GM12878 (cell line): ENCODE results near the gene LRP1B.

ENCODE experiments used
- DPF2 ChIP-seq: fragments of 450-650 bp; IDR thresholded peaks from 2 replicates; pipeline ENCODE4 v1.6.1; 2017; ENCODE audit warnings: mild to moderate bottlenecking
- EZH2 ChIP-seq: IDR thresholded peaks from 2 replicates; pipeline ENCODE4 v1.6.1; 2012; ENCODE audit warnings: low read depth, mild to moderate bottlenecking, control low read depth, inconsistent platforms, low read length, borderline replicate concordance; ENCODE audit not compliant: control insufficient read depth
- FOXM1 ChIP-seq: IDR thresholded peaks from 2 replicates; pipeline ENCODE4 v1.6.1; 2012; ENCODE audit warnings: low read depth, mild to moderate bottlenecking, inconsistent platforms, low read length, moderate library complexity
- NBN ChIP-seq: fragments of 450-650 bp; IDR thresholded peaks from 2 replicates; pipeline ENCODE4 v1.6.1; 2016
- POLR2A ChIP-seq: IDR thresholded peaks from 2 replicates; pipeline ENCODE4 v1.6.1; 2011; ENCODE audit warnings: low read depth, mild to moderate bottlenecking, low read length
- POLR2AphosphoS5 ChIP-seq: IDR thresholded peaks from 2 replicates; pipeline ENCODE4 v1.6.1; 2011; ENCODE audit warnings: mild to moderate bottlenecking, low read length, inconsistent platforms
- SP1 ChIP-seq: IDR thresholded peaks from one replicate; pipeline ENCODE4 v1.6.1; 2011; ENCODE audit warnings: low read depth, low read length
- SREBF1 ChIP-seq: IDR thresholded peaks from 2 replicates; pipeline ENCODE4 v1.6.1; 2012; ENCODE audit warnings: mild to moderate bottlenecking, low read length
- TAF1 ChIP-seq: IDR thresholded peaks from 2 replicates; pipeline ENCODE4 v1.6.1; 2011; ENCODE audit warnings: mild to moderate bottlenecking, low read depth, low read length, borderline replicate concordance
- TF ChIP-seq, protein P1 (sequence below): fragments of 150-350 bp; IDR thresholded peaks from 2 replicates; pipeline ENCODE4 v1.6.1; 2016; ENCODE audit warnings: low read depth, low read length
- TF ChIP-seq, protein P2 (sequence below), 3 experiments: IDR thresholded peaks in 2 of 3; conservative IDR thresholded peaks in 1 of 3; 2 replicates each; pipeline ENCODE4 v1.5.1; 2011; ENCODE audit warnings: low read depth in 3 of 3, low read length in 3 of 3, mild to moderate bottlenecking in 3 of 3, control low read depth in 2 of 3, moderate library complexity in 2 of 3, inconsistent platforms in 1 of 3, mixed read lengths in 1 of 3; ENCODE audit not compliant: control insufficient read depth in 2 of 3, insufficient read depth in 1 of 3; ENCODE audit errors: extremely low read depth in 1 of 3
- TF ChIP-seq, protein P3 (sequence below): IDR thresholded peaks from 2 replicates; pipeline ENCODE4 v1.6.1; 2012; ENCODE audit warnings: low read depth, low read length, improper control_type of control experiment
- TF ChIP-seq, protein P4 (sequence below): IDR thresholded peaks from 2 replicates; pipeline ENCODE4 v1.6.1; 2012; ENCODE audit warnings: mild to moderate bottlenecking, low read depth, low read length
- TF ChIP-seq, protein P5 (sequence below): fragments of 450-650 bp; formaldehyde crosslinking; IDR thresholded peaks from 2 replicates; pipeline ENCODE4 v1.5.0; 2022; ENCODE audit warnings: mild to moderate bottlenecking, missing genetic modification characterization

DNA sequence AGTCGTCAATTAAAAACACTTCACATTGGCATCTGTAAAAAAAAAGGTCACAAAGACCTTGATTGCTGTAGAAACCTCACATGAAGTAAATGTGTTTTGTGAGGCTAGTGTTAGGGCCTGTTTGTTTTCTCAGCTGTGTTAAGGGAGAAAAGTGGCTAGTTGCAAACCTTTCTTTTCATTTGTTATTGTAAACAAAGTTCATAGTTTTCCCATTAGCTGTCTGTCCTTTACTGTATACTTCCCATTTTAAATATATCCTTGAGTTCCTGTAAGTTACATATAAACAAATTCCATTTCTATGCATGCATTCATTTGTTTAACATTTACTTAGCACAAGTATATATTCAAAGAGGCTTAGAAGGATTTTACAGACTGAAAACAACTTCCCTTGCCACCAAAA, 1250.2 kb downstream of the LRP1B start:
- TF ChIP-seq DPF2 (no peak), POLR2A (no peak), EZH2 (no peak), FOXM1 (no peak), SP1 (no peak), NBN (no peak), SREBF1 (no peak), POLR2AphosphoS5 (no peak), TAF1 (no peak)
- TF ChIP-seq, protein P1, sequence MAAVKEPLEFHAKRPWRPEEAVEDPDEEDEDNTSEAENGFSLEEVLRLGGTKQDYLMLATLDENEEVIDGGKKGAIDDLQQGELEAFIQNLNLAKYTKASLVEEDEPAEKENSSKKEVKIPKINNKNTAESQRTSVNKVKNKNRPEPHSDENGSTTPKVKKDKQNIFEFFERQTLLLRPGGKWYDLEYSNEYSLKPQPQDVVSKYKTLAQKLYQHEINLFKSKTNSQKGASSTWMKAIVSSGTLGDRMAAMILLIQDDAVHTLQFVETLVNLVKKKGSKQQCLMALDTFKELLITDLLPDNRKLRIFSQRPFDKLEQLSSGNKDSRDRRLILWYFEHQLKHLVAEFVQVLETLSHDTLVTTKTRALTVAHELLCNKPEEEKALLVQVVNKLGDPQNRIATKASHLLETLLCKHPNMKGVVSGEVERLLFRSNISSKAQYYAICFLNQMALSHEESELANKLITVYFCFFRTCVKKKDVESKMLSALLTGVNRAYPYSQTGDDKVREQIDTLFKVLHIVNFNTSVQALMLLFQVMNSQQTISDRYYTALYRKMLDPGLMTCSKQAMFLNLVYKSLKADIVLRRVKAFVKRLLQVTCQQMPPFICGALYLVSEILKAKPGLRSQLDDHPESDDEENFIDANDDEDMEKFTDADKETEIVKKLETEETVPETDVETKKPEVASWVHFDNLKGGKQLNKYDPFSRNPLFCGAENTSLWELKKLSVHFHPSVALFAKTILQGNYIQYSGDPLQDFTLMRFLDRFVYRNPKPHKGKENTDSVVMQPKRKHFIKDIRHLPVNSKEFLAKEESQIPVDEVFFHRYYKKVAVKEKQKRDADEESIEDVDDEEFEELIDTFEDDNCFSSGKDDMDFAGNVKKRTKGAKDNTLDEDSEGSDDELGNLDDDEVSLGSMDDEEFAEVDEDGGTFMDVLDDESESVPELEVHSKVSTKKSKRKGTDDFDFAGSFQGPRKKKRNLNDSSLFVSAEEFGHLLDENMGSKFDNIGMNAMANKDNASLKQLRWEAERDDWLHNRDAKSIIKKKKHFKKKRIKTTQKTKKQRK = no peak
- TF ChIP-seq, protein P2, sequence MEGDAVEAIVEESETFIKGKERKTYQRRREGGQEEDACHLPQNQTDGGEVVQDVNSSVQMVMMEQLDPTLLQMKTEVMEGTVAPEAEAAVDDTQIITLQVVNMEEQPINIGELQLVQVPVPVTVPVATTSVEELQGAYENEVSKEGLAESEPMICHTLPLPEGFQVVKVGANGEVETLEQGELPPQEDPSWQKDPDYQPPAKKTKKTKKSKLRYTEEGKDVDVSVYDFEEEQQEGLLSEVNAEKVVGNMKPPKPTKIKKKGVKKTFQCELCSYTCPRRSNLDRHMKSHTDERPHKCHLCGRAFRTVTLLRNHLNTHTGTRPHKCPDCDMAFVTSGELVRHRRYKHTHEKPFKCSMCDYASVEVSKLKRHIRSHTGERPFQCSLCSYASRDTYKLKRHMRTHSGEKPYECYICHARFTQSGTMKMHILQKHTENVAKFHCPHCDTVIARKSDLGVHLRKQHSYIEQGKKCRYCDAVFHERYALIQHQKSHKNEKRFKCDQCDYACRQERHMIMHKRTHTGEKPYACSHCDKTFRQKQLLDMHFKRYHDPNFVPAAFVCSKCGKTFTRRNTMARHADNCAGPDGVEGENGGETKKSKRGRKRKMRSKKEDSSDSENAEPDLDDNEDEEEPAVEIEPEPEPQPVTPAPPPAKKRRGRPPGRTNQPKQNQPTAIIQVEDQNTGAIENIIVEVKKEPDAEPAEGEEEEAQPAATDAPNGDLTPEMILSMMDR (IDR thresholded peaks at IDR 0.05 in 2 of 3, conservative IDR thresholded peaks at IDR 0.05 in 1 of 3; ENCODE audit: control insufficient read depth in 2 of 3, extremely low read depth in 1 of 3, insufficient read depth in 1 of 3, low read depth in 3 of 3, low read length in 3 of 3) = no peak
- TF ChIP-seq, protein P3, sequence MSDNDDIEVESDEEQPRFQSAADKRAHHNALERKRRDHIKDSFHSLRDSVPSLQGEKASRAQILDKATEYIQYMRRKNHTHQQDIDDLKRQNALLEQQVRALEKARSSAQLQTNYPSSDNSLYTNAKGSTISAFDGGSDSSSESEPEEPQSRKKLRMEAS = no peak
- TF ChIP-seq, protein P4, sequence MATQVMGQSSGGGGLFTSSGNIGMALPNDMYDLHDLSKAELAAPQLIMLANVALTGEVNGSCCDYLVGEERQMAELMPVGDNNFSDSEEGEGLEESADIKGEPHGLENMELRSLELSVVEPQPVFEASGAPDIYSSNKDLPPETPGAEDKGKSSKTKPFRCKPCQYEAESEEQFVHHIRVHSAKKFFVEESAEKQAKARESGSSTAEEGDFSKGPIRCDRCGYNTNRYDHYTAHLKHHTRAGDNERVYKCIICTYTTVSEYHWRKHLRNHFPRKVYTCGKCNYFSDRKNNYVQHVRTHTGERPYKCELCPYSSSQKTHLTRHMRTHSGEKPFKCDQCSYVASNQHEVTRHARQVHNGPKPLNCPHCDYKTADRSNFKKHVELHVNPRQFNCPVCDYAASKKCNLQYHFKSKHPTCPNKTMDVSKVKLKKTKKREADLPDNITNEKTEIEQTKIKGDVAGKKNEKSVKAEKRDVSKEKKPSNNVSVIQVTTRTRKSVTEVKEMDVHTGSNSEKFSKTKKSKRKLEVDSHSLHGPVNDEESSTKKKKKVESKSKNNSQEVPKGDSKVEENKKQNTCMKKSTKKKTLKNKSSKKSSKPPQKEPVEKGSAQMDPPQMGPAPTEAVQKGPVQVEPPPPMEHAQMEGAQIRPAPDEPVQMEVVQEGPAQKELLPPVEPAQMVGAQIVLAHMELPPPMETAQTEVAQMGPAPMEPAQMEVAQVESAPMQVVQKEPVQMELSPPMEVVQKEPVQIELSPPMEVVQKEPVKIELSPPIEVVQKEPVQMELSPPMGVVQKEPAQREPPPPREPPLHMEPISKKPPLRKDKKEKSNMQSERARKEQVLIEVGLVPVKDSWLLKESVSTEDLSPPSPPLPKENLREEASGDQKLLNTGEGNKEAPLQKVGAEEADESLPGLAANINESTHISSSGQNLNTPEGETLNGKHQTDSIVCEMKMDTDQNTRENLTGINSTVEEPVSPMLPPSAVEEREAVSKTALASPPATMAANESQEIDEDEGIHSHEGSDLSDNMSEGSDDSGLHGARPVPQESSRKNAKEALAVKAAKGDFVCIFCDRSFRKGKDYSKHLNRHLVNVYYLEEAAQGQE = no peak
- TF ChIP-seq, protein P5, sequence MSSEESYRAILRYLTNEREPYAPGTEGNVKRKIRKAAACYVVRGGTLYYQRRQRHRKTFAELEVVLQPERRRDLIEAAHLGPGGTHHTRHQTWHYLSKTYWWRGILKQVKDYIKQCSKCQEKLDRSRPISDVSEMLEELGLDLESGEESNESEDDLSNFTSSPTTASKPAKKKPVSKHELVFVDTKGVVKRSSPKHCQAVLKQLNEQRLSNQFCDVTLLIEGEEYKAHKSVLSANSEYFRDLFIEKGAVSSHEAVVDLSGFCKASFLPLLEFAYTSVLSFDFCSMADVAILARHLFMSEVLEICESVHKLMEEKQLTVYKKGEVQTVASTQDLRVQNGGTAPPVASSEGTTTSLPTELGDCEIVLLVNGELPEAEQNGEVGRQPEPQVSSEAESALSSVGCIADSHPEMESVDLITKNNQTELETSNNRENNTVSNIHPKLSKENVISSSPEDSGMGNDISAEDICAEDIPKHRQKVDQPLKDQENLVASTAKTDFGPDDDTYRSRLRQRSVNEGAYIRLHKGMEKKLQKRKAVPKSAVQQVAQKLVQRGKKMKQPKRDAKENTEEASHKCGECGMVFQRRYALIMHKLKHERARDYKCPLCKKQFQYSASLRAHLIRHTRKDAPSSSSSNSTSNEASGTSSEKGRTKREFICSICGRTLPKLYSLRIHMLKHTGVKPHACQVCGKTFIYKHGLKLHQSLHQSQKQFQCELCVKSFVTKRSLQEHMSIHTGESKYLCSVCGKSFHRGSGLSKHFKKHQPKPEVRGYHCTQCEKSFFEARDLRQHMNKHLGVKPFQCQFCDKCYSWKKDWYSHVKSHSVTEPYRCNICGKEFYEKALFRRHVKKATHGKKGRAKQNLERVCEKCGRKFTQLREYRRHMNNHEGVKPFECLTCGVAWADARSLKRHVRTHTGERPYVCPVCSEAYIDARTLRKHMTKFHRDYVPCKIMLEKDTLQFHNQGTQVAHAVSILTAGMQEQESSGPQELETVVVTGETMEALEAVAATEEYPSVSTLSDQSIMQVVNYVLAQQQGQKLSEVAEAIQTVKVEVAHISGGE (CRISPR knock-in tag) = no peak
